Measurements from ENCODE around the gene SLC6A13.
"Not testable (repeated sequence)": the region's sequence is repeated elsewhere in the genome, so short reads cannot be mapped to it uniquely, and the experiment has no call there.

Gene SLC6A13

DNA sequence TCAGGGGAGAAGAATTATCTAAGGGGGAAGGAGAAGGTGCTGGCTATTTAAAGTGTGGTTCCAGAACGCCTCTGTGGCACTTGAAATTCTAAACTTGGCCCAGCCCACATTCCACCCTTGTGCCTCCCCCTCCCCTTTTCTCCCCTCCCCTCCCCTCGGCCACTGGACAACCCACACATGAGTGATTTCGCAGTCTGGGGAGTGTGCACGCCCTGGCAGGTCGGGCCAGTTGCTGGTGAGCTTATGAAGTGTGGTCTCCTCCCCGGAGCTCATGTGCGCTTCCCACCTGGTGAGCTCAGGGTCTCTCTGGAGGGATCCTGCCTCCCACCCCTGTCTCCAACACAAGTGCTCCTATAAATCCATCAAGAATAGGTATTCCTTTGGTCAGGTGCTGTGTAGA, at the start of gene SLC6A13:
TSS of gene SLC6A13 (minus strand) at position 20 of the 400 bp plus-strand sequence. CDS start 2,784 bp downstream, outside the sequence.
- DNase-seq: no peak

DNA sequence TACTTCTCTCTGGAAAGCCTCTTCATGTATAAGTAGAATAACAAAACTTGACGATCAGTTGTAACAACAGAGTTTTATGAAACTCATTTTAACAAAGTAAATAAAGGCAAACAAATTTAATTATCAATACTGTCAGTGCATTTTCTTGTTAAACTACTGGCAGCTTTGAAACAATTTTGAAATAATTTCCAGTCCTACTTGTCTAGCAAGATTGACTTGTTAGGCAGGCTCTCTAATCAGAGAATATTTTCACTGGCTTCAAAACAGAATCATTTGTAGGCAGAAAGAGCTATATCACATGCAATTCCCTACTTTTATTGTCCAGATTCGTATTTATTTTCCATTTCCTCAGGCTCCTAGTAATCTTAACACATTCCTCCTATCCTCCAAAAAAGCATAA, 45.9 kb upstream of the SLC6A13 start:
- DNase-seq: no peak

DNA sequence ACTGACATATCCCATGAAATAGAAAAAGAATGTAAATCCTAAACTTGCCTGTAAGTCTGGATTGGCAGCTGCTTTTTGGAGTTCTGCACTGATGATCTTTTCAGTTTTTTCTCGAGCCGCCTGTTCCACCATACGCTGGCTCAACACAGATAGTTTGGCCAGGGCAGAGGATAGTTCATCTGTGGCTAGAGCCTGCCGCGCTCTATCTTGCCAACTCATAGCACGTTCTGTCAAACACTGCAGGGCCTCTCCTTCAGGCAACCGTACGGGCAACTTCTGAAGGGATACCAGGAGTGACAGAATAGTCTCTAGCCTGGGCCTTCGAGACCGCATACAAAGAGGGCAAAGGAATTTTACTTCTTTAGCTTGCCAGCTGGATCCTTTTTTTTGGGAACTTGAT, 44.8 kb upstream of the SLC6A13 start:
- no peak for DNase-seq

DNA sequence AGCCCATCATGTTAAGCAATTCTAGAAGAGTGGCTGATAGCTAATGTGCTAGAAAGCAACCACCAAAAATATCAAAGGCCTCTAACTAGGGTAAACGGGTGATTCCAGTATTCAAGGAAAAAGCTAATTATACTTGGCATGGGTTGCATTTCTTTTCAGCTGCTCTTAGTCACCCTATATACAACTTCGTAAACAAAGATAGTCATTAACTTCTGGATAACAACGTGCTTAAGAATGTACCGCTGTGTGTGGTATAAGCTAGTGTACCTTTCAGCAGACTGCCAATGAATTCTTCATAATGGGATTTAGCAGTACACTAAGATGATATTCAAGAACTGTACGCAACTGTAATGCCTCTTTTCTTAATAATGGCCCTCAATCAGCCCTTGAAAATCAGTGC, 42.2 kb upstream of the SLC6A13 start:
- DNase-seq: no peak

DNA sequence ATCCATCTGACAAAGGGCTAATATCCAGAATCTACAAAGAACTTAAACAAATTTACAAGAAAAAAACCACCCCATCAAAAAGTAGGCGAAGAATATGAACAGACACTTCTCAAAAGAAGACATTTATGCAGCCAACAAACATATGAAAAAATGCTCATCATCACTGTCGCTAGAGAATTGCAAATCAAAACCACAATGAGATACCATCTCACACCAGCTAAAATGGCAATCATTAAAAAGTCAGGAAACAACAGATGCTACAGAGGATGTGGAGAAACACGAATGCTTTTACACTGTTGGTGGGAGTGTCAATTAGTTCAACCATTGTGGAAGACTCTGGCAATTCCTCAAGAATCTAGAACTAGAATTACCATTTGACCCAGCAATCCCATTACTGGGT, 40.1 kb upstream of the SLC6A13 start:
- not testable (repeated sequence) for DNase-seq

DNA sequence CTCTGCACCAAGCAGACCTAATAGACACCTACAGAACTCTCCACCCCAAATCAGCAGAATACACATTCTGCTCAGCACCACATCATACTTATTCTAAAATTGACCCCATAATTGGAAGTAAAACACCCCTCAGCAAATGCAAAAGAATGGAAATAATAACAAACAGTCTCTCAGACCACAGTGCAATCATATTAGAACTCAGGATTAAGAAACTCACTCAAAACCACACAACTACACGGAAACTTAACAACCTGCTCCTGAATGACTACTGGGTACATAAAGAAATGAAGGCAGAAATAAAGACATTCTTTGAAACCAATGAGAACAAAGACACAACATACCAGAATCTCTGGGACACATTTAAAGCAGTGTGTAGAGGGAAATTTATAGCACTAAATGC, 37.5 kb upstream of the SLC6A13 start:
- not testable (repeated sequence) for DNase-seq

DNA sequence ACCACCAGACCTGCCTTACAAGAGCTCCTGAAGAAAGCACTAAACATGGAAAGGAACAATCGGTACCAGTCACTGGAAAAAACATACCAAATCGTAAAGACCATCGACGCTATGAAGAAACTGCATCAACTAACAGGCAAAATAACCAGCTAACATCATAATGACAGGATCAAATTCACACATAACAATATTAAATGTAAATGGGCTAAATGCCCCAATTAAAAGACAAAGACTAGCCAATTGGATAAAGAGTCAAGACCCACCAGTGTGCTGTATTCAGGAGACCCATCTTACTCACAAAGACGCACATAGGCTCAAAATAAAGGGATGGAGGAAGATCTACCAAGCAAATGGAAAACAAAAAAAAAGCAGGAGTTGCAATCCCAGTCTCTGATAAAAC, 36.9 kb upstream of the SLC6A13 start:
- not testable (repeated sequence) for DNase-seq

DNA sequence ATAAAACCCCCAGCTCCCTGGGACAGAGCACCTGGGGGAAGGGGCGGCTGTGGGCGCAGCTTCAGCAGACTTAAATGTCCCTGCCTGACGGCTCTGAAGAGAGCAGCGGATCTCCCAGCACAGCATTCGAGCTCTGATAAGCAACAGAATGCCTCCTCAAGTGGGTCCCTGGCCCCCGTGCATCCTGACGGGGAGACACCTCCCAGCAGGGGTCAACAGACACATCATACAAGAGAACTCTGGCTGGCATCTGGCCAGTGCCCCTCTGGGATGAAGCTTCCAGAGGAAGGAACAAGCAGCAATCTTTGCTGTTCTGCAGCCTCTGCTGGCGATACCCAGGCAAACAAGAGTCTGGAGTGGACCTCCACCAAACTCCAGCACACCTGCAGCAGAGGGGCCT, 35.4 kb upstream of the SLC6A13 start:
- DNase-seq: not testable (repeated sequence)

DNA sequence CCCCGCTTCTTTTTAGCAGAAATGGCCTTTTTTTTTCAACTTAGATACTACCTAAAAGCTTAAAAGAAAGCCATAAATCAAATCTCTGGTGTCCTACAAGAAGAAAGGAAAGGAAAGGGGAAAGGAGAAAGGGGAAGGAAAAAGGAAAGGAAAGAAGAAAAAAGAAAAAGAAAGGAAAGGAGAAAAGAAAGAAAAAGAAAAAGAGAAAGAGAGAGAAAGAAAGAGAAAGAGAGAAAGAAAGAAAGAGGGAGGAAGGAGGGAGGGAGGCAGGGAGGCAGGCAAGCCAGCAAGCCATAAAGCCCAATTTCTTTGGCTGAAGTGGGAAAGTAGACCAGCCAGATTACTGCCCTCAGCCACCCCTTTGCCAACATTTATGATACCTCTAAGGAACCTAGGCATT, 32.5 kb upstream of the SLC6A13 start:
- DNase-seq: no peak

DNA sequence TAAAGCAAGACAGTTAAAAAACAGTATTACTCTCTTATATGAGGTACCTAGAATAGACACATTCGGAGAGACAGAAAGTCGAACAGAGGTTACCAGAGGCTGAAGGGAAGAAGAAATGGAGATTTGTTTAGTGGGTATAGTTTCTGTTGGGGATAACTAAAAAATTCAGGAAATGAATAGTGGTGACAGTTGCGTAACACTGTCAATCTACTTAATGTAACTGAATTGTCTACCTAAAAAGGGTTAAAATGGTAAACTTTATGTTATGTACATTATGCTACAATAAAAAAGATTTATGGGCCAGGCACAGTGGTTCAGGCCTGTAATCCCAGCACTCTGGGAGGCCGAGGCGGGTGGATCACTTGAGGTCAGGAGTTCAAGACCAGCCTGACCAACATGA, 30.6 kb upstream of the SLC6A13 start:
- DNase-seq: peak in 1 of 3 donors; percentile 17

DNA sequence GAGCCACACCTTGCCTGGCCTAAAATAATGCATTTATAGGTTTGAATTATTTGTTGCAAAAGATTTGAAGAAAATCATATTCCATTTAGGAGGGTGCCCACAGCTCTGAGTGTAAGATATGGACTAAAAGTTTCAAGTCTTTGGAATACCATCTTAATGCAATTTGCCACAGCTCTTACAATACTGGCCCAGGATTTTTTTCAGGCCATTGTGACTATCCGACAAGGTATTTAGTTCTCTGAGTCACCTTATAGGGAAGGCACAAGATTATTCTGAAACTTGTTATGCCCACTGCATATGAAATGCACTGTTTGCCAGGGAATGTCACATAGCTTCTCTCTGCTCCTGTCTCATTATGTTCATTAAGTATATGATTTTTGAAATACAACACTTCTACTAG, 29.6 kb upstream of the SLC6A13 start:
- DNase-seq: no peak

DNA sequence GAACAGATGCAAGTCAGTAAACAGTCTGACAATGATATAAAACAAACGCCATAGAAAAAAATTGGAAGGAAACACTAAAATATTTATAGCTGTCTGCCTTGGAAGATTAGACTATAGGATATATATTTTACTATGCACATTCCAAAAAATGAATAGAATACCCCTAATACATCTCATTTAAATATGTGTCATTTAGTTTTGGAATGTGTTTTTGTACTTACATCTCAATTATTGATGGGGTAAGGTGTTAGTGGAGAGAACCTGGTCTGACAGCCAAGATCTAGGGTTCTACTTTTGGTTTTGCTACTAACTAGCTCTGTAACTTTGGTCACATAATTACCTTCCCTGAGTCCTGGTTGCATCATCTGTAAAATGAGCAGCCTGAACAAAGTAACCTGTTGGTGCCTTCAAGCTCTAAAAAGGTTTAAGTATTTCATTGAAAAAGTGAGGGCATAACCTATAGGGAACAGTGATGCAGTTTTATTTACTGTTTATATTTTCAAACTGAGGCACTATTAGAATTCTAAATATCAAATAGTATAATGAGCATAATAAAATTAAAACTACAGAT, 28.6 kb upstream of the SLC6A13 start:
- DNase-seq: no peak

DNA sequence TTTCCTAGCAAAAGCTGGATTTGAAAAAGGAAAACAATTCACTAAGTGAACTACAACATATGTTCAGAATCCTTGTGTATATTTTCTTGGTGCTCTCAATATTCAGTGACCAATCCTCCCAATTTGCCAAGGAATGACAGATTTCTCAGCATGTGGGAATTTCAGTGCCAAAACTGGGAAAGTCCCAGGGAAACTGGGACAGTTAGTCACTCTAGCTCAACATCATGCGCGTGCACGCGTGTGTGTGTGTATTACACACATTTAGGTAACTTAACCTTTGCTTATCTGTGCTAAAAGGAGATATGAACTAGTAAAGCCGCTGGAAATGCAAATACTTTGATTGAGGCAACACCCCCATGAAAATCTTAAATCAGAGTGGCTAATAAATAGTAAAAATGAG, 26.1 kb upstream of the SLC6A13 start:
- DNase-seq: peak; percentile 40 to 61 (median 53)

DNA sequence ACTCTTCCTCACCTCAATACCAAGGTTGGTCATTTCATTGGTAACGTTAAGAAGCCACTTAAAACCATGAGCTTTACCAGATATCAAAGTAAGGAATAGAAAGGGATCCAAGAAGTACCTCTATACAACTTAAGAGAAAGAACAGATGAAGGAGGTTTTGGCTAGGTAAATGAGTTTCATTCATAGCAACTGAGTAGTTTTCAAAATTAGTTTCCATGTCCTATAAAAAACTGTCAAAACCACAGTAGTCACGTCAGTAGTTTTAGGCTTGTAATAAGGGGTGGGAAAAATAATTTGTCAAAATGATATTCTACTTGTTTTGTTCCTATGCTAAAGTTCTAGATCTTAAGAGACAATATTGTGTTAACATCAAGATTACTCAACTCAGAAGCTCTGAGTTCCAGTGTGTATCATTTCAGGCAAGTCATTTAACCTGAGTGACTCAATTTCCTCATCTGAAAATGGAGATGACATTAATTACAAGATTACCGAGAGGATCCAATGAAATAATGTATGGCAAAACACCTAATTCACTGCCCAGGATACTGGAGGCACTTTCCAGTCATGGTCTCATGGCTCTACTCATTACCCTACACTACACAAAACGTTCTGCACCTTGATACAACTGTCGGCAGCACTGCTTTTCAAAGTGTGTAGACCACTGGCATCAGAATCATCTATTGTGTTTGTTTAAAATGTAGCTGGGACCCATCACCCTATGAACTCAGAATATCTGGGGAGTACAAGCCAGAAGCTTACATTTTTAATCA, 24.1 kb upstream of the SLC6A13 start:
- DNase-seq: no peak

DNA sequence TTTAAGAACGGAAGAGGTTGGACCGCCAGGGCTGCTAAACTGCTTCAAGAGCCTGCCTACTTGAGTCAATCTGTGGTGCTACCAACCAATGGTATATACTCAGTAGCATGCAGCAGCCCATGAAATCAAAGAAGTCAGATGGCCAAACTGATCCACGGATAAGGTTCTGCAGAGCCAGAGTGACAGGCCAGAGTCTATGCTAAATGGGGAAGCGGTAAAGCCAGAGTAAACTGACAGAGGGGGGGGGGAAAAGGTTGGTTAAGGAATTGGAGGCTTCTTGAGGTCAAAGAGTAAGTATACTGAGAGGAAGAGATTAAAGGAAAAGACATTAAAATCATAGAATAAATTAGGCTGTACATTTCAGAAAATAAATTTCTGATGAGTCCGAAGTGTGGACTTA, 15.4 kb upstream of the SLC6A13 start:
- DNase-seq: no peak

DNA sequence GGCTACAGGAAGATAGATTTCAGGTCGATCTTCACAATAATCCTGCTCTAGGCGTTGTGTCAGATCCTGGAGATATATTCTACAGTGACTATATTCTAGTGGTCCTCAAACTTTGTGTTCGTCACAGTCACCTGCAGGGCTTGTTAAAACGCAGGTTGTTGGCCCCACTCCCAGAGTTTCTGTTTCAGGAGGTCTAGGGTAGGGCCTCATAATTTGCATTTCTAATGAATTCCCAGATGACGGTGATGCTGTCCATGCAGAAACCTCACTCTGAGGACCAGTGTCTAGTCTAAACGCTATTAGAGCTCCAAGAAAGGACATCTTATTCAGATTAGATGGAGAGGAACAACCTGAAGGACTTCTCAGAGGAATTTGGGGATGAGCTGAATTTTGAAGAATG, 13.2 kb upstream of the SLC6A13 start:
- no peak for DNase-seq

DNA sequence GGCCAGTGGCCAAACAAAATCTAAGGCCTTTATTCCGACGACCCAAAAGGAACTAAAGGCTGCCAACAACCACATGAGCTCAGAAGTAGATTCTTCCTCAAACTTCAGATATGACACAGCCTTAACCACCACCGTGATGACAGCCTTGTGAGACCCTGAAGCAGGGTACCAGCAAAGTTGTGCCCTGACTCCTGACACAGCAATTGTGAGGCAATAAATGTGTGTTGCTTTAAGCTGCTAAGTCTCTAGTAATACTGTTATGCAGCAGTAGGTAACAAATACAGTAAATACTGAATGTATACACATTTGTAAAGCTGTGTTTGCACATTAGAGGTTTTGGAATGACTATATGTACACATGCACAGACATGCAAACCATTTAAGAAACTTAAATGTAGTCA, 10.7 kb upstream of the SLC6A13 start:
- peak; percentile 9 to 45 (median 27) for DNase-seq

DNA sequence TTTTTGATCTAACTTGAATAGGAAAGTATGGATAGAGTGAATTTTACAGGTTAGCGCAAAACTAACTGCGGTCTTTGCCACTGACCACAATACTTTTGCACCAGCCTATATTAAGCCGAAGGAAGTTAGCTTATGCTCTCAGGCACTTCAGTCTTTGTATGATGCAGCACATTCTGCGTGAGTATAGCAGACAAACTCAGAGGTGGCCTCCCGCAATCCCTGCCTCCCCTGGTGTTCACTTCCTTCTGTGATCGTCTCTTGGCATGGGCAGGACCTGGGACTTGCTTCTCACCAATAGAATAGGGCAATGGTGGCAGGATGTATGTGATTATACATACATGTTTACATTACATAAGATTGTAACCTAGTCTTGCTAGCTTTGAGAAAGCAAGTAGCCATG, 10.3 kb upstream of the SLC6A13 start:
- no peak for DNase-seq

DNA sequence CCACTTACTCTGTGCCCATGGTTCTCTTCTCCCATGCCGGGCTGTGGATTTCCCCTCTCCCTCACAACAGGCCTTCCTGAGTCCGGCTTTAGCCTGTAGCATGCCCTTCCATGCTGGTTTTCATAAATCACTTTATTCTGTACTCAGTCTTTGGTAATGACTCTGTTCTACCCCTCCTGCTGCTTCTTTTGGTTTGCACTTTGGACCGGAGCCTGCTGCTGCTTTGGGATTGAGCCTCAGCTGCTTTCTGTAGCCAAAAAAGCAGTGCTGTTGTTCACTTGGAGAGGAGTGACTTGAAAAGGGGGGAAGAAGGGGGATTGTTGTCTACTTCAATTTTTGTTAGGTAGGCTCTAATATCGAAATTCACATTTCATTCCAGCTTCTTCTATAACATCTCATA, 8.5 kb upstream of the SLC6A13 start:
- DNase-seq: no peak

DNA sequence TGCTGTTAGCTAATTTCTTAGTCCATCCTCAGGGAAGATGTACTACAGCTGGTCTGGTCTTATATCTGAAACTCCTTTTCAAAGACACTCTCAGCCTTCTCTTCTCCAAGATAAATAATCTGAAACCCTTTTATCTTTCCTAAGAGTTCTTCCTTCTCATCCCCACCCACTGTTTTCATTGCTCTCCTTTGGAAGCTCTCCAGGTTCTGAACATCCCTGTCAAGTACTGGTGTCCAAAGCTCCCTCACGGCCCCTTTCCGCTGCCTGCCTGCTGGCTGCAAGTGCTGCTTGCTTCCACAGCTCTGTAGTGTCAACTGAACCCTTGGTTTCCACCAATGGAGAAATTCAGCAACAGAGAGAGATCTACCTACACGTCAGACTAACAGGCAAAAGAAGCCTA, 6.6 kb upstream of the SLC6A13 start:
- no peak for DNase-seq

DNA sequence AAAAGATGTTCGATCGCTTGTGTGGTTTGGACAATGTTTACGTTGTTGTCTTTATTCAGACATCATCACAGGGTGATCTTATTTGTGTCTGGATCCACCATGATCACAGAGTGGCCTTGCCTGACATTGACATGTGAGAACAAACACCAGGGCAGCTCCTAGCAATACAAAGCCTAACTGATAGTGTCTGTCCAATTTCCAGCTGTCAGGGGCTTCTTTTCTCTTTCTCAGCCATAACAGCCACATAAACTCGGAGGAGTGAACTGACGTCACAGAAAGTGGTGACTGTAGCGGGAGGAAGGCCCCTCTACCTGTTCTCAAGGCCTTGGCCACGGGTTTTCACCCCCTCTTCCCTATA, 5.8 kb upstream of the SLC6A13 start:
- DNase-seq: no peak

DNA sequence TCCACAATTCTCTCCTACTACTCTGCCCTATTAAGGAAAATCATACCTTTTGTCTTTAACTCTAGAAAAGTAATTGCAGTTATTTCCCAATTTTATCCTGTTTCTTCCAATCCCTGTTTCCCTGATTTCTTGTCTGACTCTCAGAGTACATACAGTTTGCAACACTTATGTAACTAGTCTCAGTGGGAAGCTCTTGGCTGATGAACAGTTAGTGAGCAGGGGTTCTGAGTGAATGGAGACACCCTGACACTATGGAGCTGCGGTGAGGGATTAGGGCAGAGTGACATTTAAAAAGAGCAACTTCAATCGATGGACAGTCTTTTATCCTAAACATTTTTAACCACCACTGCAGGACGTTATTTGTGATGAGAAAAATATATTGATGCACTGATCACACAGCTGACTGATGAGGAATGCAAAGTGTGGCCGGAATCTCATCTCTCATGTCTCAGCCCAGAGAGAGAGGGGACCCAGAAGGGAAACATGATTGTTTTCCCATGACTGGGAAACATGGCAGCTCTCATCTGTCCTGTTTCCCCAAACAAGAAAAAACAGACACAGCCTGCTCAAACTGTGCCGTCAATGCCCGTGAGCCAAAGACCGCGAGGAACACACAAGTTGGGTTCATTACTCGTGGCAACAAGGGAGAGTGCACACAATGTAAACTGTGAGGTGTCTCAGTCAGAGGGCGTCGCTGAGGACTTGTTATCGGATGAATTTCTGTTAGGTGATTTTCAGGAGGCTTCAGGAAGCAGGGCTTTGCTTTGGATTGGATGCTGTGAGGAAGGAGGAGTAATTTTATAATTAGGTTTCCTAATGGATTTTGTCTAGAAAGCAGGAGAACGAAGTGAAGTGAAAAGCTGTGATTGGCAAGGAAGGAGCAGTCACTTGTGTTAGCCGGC, 5.2 kb upstream of the SLC6A13 start:
- DNase-seq: no peak

DNA sequence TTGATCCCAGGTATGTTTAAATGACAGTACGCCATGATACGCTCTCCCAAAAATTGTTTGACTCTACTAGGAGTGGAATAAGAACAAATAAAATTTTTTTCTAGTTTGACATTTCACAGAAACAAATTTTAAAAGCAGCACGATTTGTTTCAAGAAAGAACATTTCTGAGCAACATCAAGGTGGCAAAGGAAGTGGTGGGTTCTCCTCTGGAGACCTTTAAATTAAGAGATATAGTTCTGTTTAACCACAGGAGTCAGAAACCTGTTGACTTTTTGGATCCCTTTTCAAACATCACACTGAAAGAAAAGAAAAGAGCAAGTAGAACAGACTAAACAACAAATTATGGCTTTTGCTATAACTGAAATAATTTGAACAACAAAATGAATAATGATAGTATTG, 2.5 kb upstream of the SLC6A13 start:
- DNase-seq: no peak

DNA sequence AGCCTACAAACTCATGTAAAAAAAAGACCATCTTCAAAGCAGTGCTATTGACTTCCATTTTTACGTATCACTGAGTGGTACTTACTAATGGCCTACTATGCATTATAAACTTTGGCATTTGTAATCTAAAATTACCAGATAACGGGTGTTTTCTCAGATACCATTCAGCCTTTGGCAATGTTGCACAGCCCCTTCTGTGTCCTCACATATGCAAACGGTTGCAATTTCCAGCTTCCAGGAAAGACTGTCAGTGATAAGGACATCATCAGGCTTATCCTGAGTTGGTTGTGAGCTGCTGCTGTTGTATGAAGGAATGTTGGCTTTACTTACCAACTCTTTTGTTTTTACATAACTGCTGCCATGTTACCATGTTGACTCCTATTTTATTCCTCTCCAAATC, 1.6 kb upstream of the SLC6A13 start:
- no peak for DNase-seq
